ENCODE measurements around the gene UNCX. TPM values are rescaled to one million over a fixed set of nuclear protein-coding genes. Genes with fewer than 3 reads are reported as not detected.
"Not testable (repeated sequence)": the region's sequence is repeated elsewhere in the genome, so short reads cannot be mapped to it uniquely, and the experiment has no call there.

UNCX gene
- total and polyA plus RNA-seq, 3 donors from 2014 or later, result 0.24 TPM; not detected in 2

DNA sequence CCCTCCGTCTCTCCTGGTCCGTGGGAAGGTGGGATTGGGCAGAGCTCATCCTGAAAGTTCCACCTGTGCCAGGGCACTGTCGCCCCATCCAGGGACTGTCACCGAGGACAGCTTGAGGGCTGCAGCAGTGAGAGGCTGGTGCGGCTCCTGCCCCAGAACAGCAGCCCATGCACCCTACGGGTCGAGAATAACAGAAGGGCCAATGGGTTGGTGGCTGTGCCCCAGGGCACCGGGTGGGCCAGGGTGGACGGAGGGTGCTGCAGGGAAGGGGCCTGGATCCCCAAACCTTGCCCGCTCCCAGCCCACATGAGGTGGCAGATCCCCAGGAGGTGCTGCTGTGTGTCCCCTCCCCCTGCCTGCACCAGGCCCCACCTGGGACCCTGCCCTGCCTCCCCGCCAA is 23.9 kb downstream of the UNCX start:
- WGBS, 2 donors, result 86% methylated on average over 11 of the region's 11 CpGs; no CpG with 5 or more reads in 1 of the 2 donors
- no peak for DNase-seq

DNA sequence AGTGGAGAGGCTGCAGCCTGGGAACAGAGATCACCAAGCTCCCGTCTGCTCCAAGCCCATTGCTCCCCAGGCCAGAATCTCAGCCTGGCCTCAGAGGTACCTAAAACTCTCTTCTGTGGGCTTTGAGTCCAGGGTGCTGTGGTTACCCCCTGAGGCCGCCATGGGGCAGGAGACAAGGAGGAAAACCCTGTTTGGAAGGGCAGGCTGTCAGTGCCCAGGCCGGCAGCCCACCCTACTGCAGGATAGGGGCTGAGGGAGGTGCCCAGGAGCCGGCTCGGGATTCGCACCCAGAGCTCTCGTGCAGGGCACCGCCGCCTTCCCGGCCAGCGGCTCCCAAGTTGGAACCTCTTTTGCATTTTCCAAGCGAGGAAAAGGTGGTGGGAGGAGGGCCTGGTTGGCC is 24.5 kb downstream of the UNCX start:
- no peaks in the 10 kb centered on the region for H3K27me3 ChIP-seq

More for the DNA sequence above, 23.9 kb downstream of the UNCX start:
- Histone ChIP-seq H3K36me3 (ENCODE audit: low read depth, missing control alignments) (no peaks in the 10 kb centered on the region), H3K9me3 (no peaks in the 10 kb centered on the region), H3K27ac (no peak overlapping the region), H3K4me1 (no peaks in the 10 kb centered on the region), H3K27me3 (no peaks in the 10 kb centered on the region), H3K4me3 (no peak overlapping the region)
- intact Hi-C loops (cut with DNase I; ENCODE audit: low total_unique reads), result no loop called here
- no peak for TF ChIP-seq POLR2A (IDR thresholded peaks at IDR 0.05)
- TF ChIP-seq, protein P1, sequence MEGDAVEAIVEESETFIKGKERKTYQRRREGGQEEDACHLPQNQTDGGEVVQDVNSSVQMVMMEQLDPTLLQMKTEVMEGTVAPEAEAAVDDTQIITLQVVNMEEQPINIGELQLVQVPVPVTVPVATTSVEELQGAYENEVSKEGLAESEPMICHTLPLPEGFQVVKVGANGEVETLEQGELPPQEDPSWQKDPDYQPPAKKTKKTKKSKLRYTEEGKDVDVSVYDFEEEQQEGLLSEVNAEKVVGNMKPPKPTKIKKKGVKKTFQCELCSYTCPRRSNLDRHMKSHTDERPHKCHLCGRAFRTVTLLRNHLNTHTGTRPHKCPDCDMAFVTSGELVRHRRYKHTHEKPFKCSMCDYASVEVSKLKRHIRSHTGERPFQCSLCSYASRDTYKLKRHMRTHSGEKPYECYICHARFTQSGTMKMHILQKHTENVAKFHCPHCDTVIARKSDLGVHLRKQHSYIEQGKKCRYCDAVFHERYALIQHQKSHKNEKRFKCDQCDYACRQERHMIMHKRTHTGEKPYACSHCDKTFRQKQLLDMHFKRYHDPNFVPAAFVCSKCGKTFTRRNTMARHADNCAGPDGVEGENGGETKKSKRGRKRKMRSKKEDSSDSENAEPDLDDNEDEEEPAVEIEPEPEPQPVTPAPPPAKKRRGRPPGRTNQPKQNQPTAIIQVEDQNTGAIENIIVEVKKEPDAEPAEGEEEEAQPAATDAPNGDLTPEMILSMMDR (IDR thresholded peaks at IDR 0.05), result no peak

DNA sequence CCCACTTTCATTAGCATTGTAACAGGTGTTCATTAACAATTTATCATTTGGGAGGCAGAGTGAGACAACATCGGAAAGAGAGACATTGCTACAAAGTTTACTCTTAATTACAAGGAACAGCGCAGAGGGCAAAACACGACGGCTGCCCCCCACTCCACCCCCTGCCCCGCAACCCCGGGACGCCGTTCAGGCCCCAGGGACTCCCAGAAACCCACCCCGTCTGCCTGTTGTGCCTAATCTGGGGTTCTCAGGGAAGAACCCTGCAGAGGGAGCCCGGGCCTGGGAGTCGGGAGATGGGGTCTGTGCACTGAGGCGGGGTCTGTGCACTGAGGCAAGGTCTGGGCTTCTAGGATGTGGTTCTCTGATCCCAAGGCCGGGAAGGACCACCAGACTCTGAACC is 25.2 kb downstream of the UNCX start:
- no peaks in the 10 kb centered on the region for H3K27me3 ChIP-seq
- no peak for DNase-seq
- H3K4me3 ChIP-seq, result no peak overlapping the region
- no peaks in the 10 kb centered on the region for H3K36me3 ChIP-seq (ENCODE audit: low read depth, missing control alignments)
- H3K9me3 ChIP-seq, result no peaks in the 10 kb centered on the region
- intact Hi-C loops (cut with DNase I; ENCODE audit: low total_unique reads), result no loop called here
- H3K4me1 ChIP-seq, result no peaks in the 10 kb centered on the region
- 48 to 57% methylated on average over 8 to 13 of the region's 13 CpGs for WGBS, 2 donors
- no peak overlapping the region for H3K27ac ChIP-seq
- no peak for TF ChIP-seq POLR2A (IDR thresholded peaks at IDR 0.05)
- TF ChIP-seq, protein P1 (IDR thresholded peaks at IDR 0.05), result no peak

More for the DNA sequence above, 24.5 kb downstream of the UNCX start:
- intact Hi-C loops (cut with DNase I; ENCODE audit: low total_unique reads), result no loop called here
- TF ChIP-seq, protein P1 (IDR thresholded peaks at IDR 0.05), result no peak
- no peak for TF ChIP-seq POLR2A (IDR thresholded peaks at IDR 0.05)
- no peaks in the 10 kb centered on the region for H3K9me3 ChIP-seq
- H3K4me3 ChIP-seq, result no peak overlapping the region
- H3K4me1 ChIP-seq, result no peaks in the 10 kb centered on the region
- no peaks in the 10 kb centered on the region for H3K36me3 ChIP-seq (ENCODE audit: low read depth, missing control alignments)
- DNase-seq, result no peak
- WGBS, 2 donors, result 46 to 57% methylated on average over 7 to 12 of the region's 12 CpGs
- no peak overlapping the region for H3K27ac ChIP-seq

GRCh38 chr7:1259621-1260243 is 27.1 kb downstream of the UNCX start:
- intact Hi-C loops (cut with DNase I; ENCODE audit: low total_unique reads), result no loop called here
- H3K4me1 ChIP-seq, result no peaks in the 10 kb centered on the region
- WGBS, 2 donors, result 71 to 75% methylated on average over 7 to 21 of the region's 21 CpGs
- no peak overlapping the region for H3K4me3 ChIP-seq
- TF ChIP-seq, protein P1 (IDR thresholded peaks at IDR 0.05), result no peak
- TF ChIP-seq POLR2A (IDR thresholded peaks at IDR 0.05), result no peak
- no peak overlapping the region for H3K27ac ChIP-seq
- no peak for DNase-seq
- H3K27me3 ChIP-seq, result no peaks in the 10 kb centered on the region
- H3K36me3 ChIP-seq (ENCODE audit: low read depth, missing control alignments), result no peaks in the 10 kb centered on the region
- no peaks in the 10 kb centered on the region for H3K9me3 ChIP-seq

- no peak for DNase-seq
- Histone ChIP-seq H3K27ac (no peak overlapping the region), H3K27me3 (no peaks in the 10 kb centered on the region), H3K36me3 (ENCODE audit: low read depth, missing control alignments) (no peaks in the 10 kb centered on the region), H3K9me3 (no peaks in the 10 kb centered on the region), H3K4me1 (no peaks in the 10 kb centered on the region), H3K4me3 (no peak overlapping the region)
- intact Hi-C loops (cut with DNase I; ENCODE audit: low total_unique reads), result no loop called here
- WGBS, 2 donors, result 51 to 66% methylated on average over 16 to 21 of the region's 21 CpGs
- TF ChIP-seq POLR2A (IDR thresholded peaks at IDR 0.05), result no peak
- TF ChIP-seq, protein P1 (IDR thresholded peaks at IDR 0.05), result no peak
Observed at GRCh38 chr7:1260244-1260635, 27.6 kb downstream of the UNCX start.

DNA sequence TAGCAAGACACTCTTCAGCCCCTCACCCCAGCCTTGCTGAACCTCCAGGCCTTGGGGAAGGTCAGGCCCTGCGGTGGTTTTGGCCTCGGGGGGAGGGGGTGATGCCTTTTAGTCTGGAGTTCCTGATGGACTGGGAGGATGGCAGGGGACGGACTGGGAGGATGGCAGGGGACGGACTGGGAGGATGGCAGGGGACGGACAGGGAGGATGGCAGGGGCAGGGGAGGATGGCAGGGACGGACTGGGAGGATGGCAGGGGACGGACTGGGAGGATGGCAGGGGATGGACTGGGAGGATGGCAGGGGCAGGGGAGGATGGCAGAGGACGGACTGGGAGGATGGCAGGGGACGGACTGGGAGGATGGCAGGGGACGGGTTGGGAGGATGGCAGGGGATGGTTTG is 28.4 kb downstream of the UNCX start:
- H3K9me3 ChIP-seq; intact Hi-C loops (cut with DNase I; ENCODE audit: low total_unique reads); H3K36me3 ChIP-seq (ENCODE audit: low read depth, missing control alignments); H3K27me3 ChIP-seq; H3K27ac ChIP-seq; H3K4me3 ChIP-seq; DNase-seq; H3K4me1 ChIP-seq: not testable (repeated sequence)
- 72 to 73% methylated on average over 10 of the region's 10 CpGs for WGBS, 2 donors

Data from testis (tissue), 3 donors.